GM21619 (cell line): Measurements from ENCODE around the gene DHX40.
A peak's percentile ranks its signal among the peaks of the same experiment; 100 is the strongest.
"Not testable (repeated sequence)": the region's sequence is repeated elsewhere in the genome, so short reads cannot be mapped to it uniquely, and the experiment has no call there.

ENCODE experiments used
- ATAC-seq: cut with Tn5 transposase; IDR thresholded peaks from one replicate; pipeline ENCODE4 v1.9.1; 2021; ENCODE audit not compliant: unreplicated experiment

Gene DHX40

GRCh38 chr17:59627274-59627673 is 61.9 kb downstream of the DHX40 start:
- no peak for ATAC-seq

- ATAC-seq = no peak
These were observed 62.4 kb downstream of the DHX40 start for GRCh38 chr17:59627770-59628171.

- no peak for ATAC-seq
These were observed 63.8 kb downstream of the DHX40 start for GRCh38 chr17:59629174-59629573.

- ATAC-seq = no peak
These were observed 65.9 kb downstream of the DHX40 start for GRCh38 chr17:59631276-59631675.

GRCh38 chr17:59632398-59632797 is 67.0 kb downstream of the DHX40 start:
- no peak for ATAC-seq

GRCh38 chr17:59633658-59634359 is 68.4 kb downstream of the DHX40 start:
- no peak for ATAC-seq

GRCh38 chr17:59634632-59635541 is 69.5 kb downstream of the DHX40 start:
- ATAC-seq = peak; percentile 56

GRCh38 chr17:59637611-59638310 is 72.4 kb downstream of the DHX40 start:
- ATAC-seq = no peak

- no peak for ATAC-seq
These were observed 73.1 kb downstream of the DHX40 start for GRCh38 chr17:59638553-59638952.

- peak; percentile 86 for ATAC-seq
These were observed 76.5 kb downstream of the DHX40 start for GRCh38 chr17:59641799-59642484.

GRCh38 chr17:59642565-59642964 is 77.2 kb downstream of the DHX40 start:
- no peak for ATAC-seq

GRCh38 chr17:59643159-59644140 is 78.0 kb downstream of the DHX40 start:
- ATAC-seq = no peak

- no peak for ATAC-seq
These were observed 81.9 kb downstream of the DHX40 start for GRCh38 chr17:59647288-59647687.

- ATAC-seq = no peak
These were observed 84.5 kb downstream of the DHX40 start for GRCh38 chr17:59649886-59650285.

GRCh38 chr17:59650642-59651041 is 85.2 kb downstream of the DHX40 start:
- no peak for ATAC-seq

GRCh38 chr17:59651346-59651745 is 85.9 kb downstream of the DHX40 start:
- no peak for ATAC-seq

- ATAC-seq = no peak
These were observed 86.7 kb downstream of the DHX40 start for GRCh38 chr17:59652119-59652518.

- ATAC-seq = not testable (repeated sequence)
These were observed 91.2 kb downstream of the DHX40 start for GRCh38 chr17:59656624-59657023.
